Activated T-helper 1 cell treated with anti-CD3 and anti-CD28 coated beads, Interleukin-2, amount 50 U/mL, for 16 hours (primary cell): ENCODE results near the gene ZFHX2.

Experiments used
- DNase-seq, 2 donors: peaks; one replicate each; pipeline ENCODE4 v3.0.0-alpha.2; 2020; ENCODE audit warnings: low read depth in 1 of 2, low spot score in 1 of 2

The ZFHX2 gene

DNA sequence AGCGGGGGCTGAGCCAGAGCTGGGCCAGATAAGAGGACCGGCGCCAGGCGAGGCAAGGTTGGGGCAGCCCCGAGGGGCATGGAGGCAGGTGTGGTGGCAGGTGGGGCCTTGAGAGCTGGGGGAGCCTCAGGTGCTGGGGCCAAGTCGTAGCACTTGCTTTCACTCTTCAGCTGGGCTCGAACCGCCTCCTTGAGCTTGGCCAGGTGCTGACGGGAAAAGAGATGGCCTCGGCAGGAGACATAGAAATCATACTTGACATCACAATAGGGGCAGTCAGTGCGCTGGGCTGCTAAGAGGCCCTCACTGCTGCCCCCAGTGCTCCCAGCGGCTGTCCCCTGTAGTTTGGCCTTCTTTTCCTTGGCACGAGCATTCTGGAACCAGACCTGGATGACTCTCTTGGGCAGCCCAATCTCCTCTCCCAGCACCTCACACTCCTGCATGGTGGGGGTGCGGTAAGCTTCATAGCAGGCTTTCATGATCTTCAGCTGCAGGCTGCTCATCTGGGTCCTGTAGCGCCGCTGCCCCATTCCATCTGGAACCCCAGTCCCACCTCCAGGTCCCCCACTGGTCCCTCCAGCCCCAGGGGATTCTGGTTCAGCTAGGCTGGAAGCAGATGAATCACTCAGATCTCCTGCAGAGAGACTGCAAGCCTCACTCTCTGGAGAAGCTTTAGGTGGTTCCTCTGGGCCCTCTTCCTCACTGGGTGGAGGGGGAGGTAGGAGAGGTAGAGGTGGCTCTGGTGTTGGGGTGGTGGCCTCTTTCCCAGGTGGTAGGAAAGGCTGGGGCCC, 28.1 kb downstream of the ZFHX2 start:
- DNase-seq = no peak

DNA sequence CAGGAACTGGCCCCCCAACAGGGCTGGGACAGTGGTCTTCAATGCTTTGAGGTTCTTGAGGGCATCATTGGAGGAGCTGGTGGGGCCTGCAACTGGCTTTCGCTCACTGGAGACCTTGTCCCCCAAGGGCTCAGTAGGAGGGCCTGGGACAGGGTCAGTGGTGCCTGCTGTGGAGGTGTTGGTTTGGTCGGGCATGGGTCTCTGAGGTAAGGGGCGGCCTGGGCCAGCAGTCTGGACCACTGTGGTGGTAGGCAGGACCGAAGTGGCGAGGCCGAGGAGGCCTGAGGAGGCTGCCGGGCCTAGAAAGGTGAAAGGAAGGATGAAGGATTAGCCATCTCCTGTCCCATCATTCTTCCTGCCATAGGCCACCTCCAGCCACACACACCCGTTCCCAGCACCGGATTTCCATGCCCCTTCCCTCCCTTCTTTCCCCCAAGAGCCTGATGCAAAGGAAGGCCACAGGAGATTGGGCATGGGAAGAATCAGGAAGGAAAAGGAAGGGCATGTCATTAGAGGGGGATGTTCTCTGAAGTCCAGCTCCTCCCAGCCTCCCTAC, 28.8 kb downstream of the ZFHX2 start:
- DNase-seq = no peak

DNA sequence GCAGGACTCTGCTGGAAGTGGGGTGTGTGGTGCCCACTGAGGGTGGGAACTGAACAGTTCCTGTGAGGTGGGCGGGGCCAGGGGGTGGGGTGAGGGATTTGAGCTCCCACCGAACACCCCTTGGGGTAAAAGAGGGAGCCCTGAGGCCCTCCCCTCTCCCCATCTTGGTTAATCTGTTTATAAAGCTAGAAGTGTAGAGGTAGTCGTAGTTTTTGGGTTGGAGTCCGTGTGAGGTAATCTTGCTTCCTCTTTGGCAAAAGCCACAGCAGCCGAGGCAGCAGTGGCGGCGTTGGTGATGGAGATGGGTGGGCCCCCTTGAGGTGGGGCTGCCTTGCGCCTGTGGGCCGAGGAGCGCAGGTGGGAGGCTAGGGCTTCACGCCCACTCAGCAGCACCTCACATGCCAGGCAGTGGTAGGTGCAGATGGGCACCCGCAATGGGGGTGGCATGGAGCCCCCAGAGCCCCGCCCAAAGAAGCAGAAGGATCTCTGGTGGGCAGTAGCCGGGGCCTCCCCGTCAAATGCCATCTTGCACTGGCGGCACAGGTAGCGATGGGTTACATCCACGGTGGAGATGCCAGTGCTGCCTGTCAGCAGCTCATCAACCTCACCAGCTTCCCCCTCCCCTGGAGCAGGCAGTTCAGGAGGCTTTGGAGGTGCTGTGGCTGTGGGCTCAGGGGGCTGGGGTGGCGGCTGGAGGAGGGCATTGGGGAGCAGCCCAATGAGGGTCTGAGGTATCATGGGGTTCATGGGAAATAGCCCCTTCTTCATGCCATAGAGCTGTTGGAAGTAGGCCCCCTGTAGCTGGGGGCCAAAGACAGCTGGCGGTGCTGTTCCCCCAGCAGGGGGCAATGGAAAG, 29.6 kb downstream of the ZFHX2 start:
- DNase-seq = no peak

DNA sequence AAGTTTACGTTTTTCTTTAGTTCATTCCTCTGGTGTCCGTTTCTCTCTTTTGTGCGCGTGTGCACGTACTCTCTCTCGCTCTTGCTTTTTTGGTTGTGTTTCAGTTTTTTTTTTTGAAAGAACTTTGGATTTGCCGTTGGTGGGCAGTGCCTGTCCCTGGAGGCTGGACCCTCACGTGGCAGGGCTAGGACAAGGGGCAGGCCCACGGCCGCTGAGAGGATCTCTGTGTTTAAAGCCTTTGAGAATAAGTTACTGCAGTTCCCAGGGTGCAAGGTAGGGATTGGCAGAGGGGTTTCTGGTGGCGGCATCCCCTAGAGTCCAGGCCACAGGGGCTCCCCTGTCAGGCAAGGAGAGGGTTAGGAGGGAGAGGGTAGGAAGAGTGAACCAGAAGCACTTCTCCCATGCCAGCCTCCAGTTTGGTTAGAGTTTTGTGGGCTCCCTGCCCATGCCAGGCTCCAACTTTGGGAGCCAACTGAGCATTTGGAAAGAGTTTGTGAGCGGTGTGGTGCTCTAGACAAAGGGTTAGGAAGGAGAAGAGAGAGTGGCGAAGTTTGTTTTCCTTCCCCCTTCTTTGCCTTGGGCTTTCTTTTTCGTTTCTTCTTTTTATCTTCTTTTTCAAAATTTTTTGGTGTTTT, 30.5 kb downstream of the ZFHX2 start:
- DNase-seq = no peak

DNA sequence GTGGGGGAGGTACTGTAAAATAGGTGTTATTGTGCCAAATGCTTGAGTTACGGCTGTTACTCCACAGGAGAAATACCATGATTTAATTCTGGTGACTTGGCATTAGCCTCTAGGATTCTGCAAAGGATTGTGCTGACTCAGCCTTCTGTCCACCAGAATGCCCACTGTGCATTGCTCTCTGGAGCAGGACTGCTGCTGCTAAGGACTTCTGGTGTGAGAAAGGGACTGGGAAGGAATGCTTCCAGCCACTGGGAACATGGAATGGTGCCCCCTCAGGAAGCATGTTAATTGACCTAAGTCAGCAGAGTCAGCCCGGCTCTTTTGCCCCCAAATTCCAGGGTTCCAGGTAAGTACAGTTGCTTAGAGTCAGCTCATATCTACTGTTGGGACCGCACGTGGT, 32.9 kb downstream of the ZFHX2 start:
- no peak for DNase-seq

DNA sequence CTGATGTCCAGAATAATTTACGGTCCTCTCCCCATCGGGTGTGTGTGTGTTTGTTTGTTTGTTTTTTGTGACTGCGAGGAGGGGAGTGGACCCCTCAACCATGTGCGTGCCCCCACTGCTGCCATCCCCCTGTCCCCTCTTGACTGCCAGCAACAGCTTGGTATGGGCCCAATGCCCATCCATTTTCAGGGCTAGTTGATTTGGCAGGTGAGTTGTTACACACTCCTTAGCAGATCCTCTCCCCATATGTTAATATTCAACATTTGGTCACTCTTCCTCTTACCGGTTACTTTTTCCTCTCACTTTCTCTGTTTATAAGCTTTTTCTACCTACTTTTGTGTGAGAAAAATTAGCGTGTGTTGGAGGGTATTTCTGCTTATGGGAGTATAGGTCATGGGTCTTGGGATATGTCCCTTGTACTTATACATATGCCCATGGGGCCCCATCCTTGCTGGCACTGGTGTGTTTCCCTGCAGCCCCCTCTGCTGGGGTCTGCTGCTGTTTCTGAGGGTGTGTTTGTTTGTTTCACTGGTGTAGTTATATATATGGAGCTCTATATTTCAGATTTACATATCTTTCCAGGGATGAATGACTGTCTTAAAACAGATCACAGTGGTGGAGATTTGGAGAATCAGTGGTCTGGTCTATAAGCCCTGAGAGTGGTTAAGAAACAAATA, 33.8 kb downstream of the ZFHX2 start:
- no peak for DNase-seq

DNA sequence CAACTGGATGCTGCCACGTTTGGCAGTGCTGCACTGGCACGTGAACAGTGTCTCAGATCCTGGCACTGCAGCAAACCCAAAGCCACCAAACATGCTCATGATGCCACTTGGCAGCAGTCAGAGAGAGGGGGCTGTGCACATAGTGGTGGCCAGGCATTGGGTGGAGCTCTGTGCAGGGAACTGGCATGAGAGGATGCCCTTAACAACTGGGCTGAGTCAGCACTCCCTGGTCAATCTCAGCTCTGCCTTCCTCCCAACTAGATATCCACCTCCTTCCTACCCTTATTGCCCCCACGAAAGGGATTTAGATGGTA, 37.0 kb downstream of the ZFHX2 start:
- no peak for DNase-seq

DNA sequence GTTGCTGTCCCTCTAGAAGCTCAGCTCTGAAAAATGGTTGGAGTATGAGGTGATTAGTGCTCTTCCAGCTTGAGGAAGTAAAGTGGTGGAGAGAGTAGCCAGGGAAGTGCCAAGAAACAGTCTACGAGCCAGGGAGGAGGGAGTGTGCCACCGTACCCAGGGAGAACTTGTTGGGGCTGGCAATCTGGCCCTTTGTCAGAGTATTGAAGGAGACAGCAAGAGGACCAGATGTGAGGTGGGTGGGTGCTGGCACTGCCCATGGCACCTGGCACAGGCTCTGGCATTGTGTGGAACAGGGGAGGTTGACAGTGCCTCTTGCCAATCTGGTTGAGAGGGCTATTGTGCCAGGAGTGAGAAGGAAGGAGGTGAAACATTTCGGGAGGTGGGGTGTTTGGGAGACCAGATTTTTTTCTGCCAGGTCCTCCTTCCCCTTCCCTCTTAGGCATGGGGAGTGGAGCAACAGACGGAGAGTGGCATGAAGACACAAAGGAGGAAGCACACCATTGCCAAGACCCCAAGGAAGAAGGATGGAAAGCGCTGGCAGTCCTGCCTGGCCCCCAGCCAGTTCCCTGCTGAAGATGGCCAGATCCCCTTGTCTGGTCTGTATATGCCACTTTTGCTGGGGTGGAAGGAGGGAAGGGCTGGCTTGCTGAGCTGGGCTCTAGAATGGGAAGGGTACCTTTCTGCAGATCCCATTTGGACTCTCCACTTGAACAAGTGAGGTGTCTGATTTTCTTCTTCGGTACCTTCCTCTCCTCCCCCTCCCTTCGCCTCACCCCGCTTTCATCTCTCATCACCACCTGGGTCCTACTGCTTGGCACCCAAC, 37.5 kb downstream of the ZFHX2 start:
- DNase-seq = no peak

DNA sequence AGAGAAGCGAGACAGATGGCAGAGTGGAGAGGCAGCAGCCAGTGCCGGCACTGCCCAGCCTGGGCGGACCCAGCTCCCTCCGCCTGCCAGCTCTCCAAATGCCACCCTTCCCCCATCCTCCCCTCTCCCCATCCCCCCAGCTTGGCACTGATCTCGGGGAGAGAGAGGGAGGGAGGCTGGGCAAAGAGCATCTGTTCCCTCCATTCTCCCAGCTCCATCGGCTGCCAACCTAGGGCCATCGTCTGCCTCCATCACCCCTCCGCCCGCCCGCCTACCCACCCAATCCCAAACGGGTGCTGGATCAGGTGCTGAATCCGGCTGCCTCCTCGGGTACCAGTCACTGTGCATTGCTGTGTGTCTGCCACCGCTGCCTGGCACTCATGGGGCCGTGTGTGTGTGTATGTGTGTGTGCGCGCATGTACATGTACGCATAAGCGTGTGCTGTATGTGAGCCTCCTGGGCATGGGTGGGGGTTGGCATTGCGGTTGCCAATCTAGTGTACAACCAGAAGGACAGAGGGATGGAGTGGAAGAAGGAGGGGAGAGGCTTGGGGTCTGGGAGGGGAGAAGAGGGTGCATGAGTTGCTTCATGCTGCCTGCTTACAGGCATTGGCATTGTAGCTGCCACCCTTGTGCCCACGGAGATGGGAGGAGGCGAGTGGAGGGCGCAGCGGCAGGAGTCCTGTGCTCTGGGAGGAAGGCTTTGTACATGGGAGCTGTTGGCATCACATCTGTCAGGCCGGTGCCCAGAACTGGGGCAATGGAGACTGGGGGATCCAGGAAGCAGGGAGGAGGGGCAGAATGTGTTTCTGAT, 38.4 kb downstream of the ZFHX2 start:
- no peak for DNase-seq

DNA sequence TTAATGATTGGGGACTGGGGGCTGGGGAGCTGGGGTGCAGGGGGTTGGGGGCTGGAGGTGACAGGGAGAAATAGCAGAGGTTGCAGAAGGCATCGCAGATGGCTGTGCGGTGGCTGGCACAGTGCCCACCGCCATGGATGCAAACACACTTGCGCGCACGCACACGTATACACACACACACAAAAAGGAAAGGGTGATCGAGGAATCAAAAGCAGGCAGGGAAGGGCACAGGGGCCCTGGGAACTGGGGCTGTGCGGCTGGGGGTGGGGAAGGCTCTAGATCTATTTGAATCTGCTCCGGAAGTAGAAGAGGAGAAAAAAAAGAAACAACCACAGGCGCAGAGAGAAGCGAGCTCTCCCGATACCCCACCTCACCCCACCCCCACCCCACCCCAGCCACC, 39.4 kb downstream of the ZFHX2 start:
- DNase-seq = no peak

DNA sequence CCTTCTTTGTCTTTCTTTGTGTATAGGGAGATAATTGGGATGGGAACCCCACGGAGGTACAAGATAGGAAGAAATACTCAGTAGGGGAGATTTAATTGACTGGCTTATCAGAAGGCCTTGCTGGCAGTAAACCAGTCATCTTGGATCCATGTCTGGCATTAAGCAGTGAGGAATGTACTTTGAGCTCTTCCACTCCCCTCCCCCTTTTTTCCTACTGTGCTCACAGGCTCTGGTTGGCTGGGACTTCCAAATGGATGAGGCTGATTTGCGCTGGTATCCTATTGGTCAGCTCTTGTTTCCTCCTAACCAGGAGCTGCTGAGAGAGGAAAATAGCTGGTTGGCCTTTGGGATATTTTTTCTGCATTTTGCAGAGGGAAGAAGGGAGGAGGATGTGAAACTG, 57.3 kb downstream of the ZFHX2 start:
- DNase-seq = no peak

DNA sequence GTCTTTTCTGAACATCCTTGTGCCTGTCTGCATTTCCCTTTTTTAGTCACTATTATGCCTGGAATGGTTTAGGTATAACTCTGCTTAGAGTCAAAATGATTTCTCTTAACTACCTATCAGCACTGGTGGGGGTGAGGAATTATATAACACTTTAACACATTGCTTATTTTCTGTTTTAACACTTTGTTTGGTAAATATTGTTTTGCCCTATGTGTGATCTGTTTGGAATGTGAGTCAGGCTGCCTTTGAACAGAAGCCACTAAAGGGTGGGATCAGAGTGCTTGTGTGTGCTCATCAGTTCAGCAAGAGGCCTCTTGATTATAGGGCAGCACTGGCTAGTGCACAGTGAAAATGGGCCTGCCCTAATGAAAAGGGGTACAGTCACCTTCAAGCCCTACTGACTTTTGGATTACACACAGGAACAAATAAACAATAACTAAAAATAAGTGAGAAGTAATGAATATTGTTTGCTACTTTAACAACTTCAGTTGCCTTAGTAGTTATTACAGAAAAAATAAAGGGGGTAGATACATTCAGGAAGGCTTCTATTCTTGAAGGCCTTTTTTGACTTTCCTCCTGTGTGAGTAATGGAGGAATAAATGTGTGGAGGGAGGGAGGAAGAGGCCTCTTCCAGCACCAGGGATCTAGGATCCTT, 58.8 kb downstream of the ZFHX2 start:
- DNase-seq = no peak

DNA sequence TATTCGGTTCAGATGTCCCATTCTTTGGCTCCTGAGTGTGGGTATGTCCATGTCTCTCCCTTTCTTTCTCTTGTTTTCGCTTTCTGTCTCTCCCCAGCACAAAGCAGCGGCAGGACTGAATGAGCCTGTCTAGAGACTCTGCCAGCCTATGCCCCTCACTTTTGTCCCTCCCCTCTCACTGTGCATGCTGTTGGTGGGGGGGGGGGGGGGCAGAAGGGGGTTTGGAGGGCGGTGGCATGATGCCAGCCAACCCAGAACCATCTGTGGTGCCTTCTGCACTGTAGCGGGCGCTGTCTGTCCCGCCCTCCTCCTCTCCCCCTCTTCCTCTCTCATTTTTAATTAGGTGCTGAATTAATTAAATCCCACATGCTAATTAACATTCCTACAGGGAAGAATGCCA, 64.3 kb downstream of the ZFHX2 start:
- DNase-seq = no peak

DNA sequence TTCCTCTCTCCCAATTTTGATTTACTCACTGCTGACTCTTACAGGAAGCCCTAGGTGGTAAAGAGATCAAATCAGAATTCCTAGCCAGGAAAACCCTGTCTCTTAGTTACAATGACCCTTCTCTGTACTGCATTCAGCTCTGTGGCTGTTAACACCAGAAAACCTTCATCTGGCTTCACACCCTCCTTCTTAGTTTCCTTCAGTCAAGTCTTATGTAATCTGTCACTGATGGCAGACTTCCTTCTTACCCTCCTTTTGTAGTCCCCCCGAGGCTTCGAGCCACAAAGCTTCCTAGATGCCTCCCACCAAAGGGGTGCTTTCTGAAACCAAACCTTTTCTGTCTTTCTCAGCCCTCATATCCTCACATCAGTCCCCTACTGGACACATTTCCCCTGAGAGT, 65.5 kb downstream of the ZFHX2 start:
- DNase-seq = no peak

DNA sequence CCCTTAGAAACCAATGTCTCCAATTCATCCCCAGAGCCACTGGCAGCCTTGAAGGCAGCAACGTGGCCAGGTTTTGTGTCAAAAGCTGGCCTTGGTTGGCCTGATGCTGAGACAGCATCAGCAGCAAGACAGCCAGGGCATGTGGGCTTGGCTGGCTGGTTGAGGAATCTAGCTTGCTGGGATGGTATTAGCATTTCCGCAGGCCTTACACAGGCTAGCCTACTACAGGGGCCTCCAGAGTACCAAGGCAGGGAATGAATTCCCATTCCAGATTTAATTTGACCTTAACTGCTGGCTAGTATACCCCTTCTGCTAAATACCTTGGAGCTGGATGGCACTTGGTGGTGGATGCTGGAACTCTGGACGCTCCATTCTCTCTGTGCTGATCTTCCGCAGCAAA, 66.2 kb downstream of the ZFHX2 start:
- no peak for DNase-seq

DNA sequence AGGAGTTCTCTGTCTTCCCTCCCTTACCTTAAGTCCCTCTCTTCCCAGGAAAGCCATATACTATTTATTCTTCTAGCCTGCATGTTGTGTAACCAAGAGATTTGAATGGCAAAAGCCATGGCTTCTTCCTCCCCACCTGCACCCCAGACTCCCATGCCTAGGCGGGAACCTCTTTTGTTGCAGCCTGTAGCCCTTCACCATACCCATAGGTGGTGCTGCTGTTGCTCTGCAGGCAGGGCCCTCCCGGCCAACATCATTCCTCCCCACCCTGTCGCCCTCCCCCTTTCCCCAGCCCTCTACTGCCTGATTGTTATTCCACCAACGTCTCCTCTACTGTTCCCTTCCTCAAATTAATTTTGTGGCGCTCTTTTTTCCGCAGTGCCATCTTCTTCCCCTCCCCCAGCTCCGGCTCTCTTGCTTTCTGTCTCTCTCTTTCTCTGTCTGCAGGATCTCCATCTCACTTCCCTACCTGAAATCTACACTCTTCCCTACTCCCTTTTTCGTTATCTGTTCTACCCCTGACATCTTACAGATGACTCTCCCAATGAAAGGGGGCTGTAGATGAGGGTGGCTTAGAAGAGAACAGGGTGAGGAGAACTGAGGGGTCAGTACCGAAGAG, 68.2 kb downstream of the ZFHX2 start:
- DNase-seq = no peak

DNA sequence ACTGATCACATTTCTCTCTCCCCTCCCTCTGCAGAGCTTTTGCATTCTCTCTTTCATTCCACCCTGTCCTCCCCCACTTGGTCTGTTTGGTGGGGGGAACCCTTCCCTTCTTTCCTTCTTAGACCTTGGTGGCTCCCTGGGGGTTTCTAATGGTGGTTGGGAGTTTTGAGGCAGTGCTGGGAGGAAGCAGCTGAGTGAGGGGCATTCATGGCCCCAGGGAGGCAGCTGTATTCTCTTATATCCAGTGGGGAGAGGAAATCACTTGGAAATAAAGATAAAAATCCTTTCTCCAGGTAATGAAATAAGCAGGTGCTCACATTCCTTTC, 68.8 kb downstream of the ZFHX2 start:
- DNase-seq = no peak

DNA sequence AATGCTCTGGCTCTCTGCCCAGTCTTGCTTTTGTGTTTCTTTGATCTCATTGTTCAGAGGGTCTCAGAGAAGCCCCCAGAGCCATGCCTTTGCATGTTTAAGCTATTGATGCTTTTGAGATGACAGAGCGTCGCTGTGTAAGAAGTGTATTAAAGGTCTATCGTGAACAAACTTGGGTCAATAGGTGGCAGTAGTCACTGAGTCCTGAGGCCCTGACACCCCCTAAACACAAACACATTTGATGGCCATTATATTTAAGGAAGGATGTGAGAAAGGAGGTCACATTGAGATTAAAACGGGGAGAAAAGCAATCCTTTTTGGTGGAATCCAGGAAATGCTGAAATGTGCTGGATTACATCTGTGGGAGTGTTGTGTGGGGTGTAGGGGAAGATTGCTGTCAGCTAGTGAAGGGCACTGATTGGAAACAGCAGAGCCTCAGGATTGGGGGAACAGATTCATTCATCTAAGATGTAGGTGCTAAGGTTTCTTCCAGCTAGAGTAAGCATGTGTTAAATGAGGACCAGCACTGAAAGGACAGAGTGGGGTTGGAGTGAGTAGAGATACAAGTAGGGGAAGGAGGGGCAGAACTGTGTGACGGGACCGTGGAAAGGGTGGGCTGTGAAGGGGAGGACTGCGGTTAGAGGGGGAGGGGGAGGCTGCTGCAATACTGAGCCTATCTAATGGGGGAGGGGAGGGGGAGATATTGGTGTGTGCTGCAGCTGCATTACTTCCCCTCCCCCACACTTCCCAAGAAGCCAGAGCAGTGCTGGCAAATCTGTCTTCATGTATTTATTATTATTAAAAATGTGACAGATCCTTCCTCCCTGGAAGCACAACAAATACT, 69.4 kb downstream of the ZFHX2 start:
- DNase-seq = no peak
